H9 (cell line): ENCODE data around the gene HCFC2. TPM values are rescaled to one million over a fixed set of nuclear protein-coding genes. Genes with fewer than 3 reads are reported as not detected.

ENCODE experiments used
- DNase-seq: peaks from one replicate; pipeline ENCODE4 v3.0.0-alpha.2; 2017
- H2AFZ ChIP-seq: one replicate; pipeline ENCODE4 v1.6.1; 2013; ENCODE audit warnings: mild to moderate bottlenecking, low read length, control low read depth, moderate library complexity
- H2AK5ac ChIP-seq: 2 replicates; pipeline ENCODE4 v1.6.1; 2013; ENCODE audit warnings: low read length, control low read depth, mixed read lengths; ENCODE audit not compliant: insufficient read length
- H2BK120ac ChIP-seq: one replicate; pipeline ENCODE4 v1.6.1; 2013; ENCODE audit warnings: low read depth, mild to moderate bottlenecking, low read length, control low read depth, inconsistent platforms; ENCODE audit not compliant: poor library complexity, severe bottlenecking
- H2BK12ac ChIP-seq: 2 replicates; pipeline ENCODE4 v1.6.1; 2013; ENCODE audit warnings: low read length, control low read depth, mixed read lengths, low read depth; ENCODE audit not compliant: insufficient read length
- H2BK15ac ChIP-seq: 2 replicates; pipeline ENCODE4 v1.6.1; 2013; ENCODE audit warnings: low read depth, low read length, control low read depth
- H2BK20ac ChIP-seq: one replicate; pipeline ENCODE4 v1.6.1; 2013; ENCODE audit warnings: low read depth, mild to moderate bottlenecking, low read length, control low read depth, inconsistent platforms; ENCODE audit not compliant: poor library complexity, severe bottlenecking
- H2BK5ac ChIP-seq: 2 replicates; pipeline ENCODE4 v1.6.1; 2013; ENCODE audit warnings: low read length, control low read depth, mixed read lengths; ENCODE audit not compliant: insufficient read length
- H3K14ac ChIP-seq: 2 replicates; pipeline ENCODE4 v1.6.1; 2013; ENCODE audit warnings: low read length, control low read depth; ENCODE audit not compliant: insufficient read depth
- H3K18ac ChIP-seq: 2 replicates; pipeline ENCODE4 v1.6.1; 2013; ENCODE audit warnings: low read depth, mild to moderate bottlenecking, mixed read lengths, low read length, control low read depth; ENCODE audit not compliant: insufficient read length
- H3K23ac ChIP-seq: 2 replicates; pipeline ENCODE4 v1.6.1; 2013; ENCODE audit warnings: low read length, control low read depth, mixed read lengths, low read depth; ENCODE audit not compliant: insufficient read length
- H3K23me2 ChIP-seq: 2 replicates; pipeline ENCODE4 v1.6.1; 2013; ENCODE audit warnings: low read depth, mild to moderate bottlenecking, mixed read lengths, low read length, control low read depth; ENCODE audit not compliant: insufficient read length, poor library complexity, severe bottlenecking
- H3K27ac ChIP-seq: 2 replicates; pipeline ENCODE4 v1.5.1; 2013; ENCODE audit warnings: low read length, control low read depth, mixed read lengths, low read depth; ENCODE audit not compliant: insufficient read length
- H3K27me3 ChIP-seq: 2 replicates; pipeline ENCODE4 v1.6.1; 2013; ENCODE audit warnings: low read length, control low read depth, inconsistent platforms; ENCODE audit not compliant: insufficient read depth
- H3K4ac ChIP-seq: 2 replicates; pipeline ENCODE4 v1.6.1; 2013; ENCODE audit warnings: low read depth, mild to moderate bottlenecking, control low read depth, inconsistent platforms, low read length, moderate library complexity
- H3K4me1 ChIP-seq: 2 replicates; pipeline ENCODE4 v1.6.1; 2013; ENCODE audit warnings: low read length, control low read depth, inconsistent platforms; ENCODE audit not compliant: insufficient read depth
- H3K4me2 ChIP-seq: 2 replicates; pipeline ENCODE4 v1.6.1; 2013; ENCODE audit warnings: low read length, control low read depth, mixed read lengths; ENCODE audit not compliant: insufficient read length, insufficient read depth
- H3K56ac ChIP-seq: 2 replicates; pipeline ENCODE4 v1.6.1; 2013; ENCODE audit warnings: low read depth, mild to moderate bottlenecking, mixed read lengths, low read length, control low read depth; ENCODE audit not compliant: insufficient read length
- H3K79me1 ChIP-seq: 2 replicates; pipeline ENCODE4 v1.6.1; 2013; ENCODE audit warnings: low read depth, mild to moderate bottlenecking, moderate library complexity, low read length, control low read depth, inconsistent platforms; ENCODE audit not compliant: insufficient read depth, poor library complexity, severe bottlenecking
- H3K79me2 ChIP-seq: 2 replicates; pipeline ENCODE4 v1.6.1; 2013; ENCODE audit warnings: low read length, control low read depth, inconsistent platforms; ENCODE audit not compliant: insufficient read depth
- H3K9ac ChIP-seq: 2 replicates; pipeline ENCODE4 v1.6.1; 2013; ENCODE audit warnings: low read length, control low read depth, mixed read lengths; ENCODE audit not compliant: insufficient read length; ENCODE audit errors: extremely low read depth
- H3K9me3 ChIP-seq: one replicate; pipeline ENCODE4 v1.6.1; 2013; ENCODE audit warnings: low read depth, low read length, inconsistent platforms; ENCODE audit not compliant: control insufficient read depth
- H3T11ph ChIP-seq: one replicate; pipeline ENCODE4 v1.6.1; 2013; ENCODE audit warnings: mild to moderate bottlenecking, low read length, control low read depth, inconsistent platforms
- H4K20me1 ChIP-seq: one replicate; pipeline ENCODE4 v1.6.1; 2013; ENCODE audit not compliant: control insufficient read depth, insufficient read length, insufficient read depth
- H4K5ac ChIP-seq: 2 replicates; pipeline ENCODE4 v1.6.1; 2013; ENCODE audit warnings: low read depth, mild to moderate bottlenecking, mixed read lengths, low read length, control low read depth; ENCODE audit not compliant: insufficient read length
- H4K8ac ChIP-seq: replicated peaks from 2 replicates; pipeline ENCODE4 v1.6.1; 2013; ENCODE audit warnings: low read length, control low read depth, mixed read lengths, low read depth; ENCODE audit not compliant: insufficient read length
- H4K91ac ChIP-seq: 2 replicates; pipeline ENCODE4 v1.6.1; 2013; ENCODE audit warnings: low read depth, mild to moderate bottlenecking, moderate library complexity, mixed read lengths, low read length, control low read depth; ENCODE audit not compliant: insufficient read length
- H3K27ac Mint-ChIP-seq, 3 experiments: 2 replicates in 2 of 3; 3 replicates in 1 of 3; pipeline ENCODE4 v1.8.0; 2020 to 2021; ENCODE audit warnings: mixed read lengths in 3 of 3, mild to moderate bottlenecking in 1 of 3, moderate library complexity in 1 of 3
- H3K27me3 Mint-ChIP-seq: 2 replicates; pipeline ENCODE4 v1.8.0; 2021; ENCODE audit warnings: low read depth, mild to moderate bottlenecking, moderate library complexity, mixed read lengths
- H3K36me3 Mint-ChIP-seq, 3 experiments: 2 replicates in 2 of 3; 3 replicates in 1 of 3; pipeline ENCODE4 v1.8.0; 2020 to 2021; ENCODE audit warnings: low read depth in 3 of 3, mixed read lengths in 3 of 3; ENCODE audit not compliant: insufficient read depth in 1 of 3
- H3K4me1 Mint-ChIP-seq, 2 experiments: 2 replicates each; pipeline ENCODE4 v1.8.0; 2020; ENCODE audit warnings: mixed read lengths in 2 of 2
- H3K4me3 Mint-ChIP-seq, 2 experiments: 2 replicates in 1 of 2; 3 replicates in 1 of 2; pipeline ENCODE4 v1.8.0; 2020 to 2021; ENCODE audit warnings: mild to moderate bottlenecking in 2 of 2, mixed read lengths in 2 of 2, moderate library complexity in 1 of 2
- H3K9me3 Mint-ChIP-seq, 2 experiments: 2 replicates in 1 of 2; 3 replicates in 1 of 2; pipeline ENCODE4 v1.8.0; 2020; ENCODE audit warnings: mild to moderate bottlenecking in 2 of 2, mixed read lengths in 2 of 2, moderate library complexity in 1 of 2
- WGBS: extraction: QIAGEN DNeasy Blood & Tissue Kit; methylation state at CpG from one replicate; pipeline ENCODE4 v1.1.7; 2013; ENCODE audit warnings: missing lambda C conversion rate, low lambda C conversion rate, mixed read lengths; ENCODE audit not compliant: insufficient read length; ENCODE audit errors: extremely low coverage; 5-methylcytosine and 5-hydroxymethylcytosine counted together
- total RNA-seq: library from RNA; stranded (reverse); gene quantifications from 2 replicates; pipeline ENCODE4 v1.2.1, GENCODE V29; 2021
- TF ChIP-seq, protein P1 (sequence below): fragments of 200-600 bp; sonication (generic); conservative IDR thresholded peaks from 3 replicates; pipeline ENCODE4 v1.8.0; 2021; ENCODE audit warnings: antibody characterized with exemption, mild to moderate bottlenecking

Gene HCFC2
- total RNA-seq, 1 experiment from 2014 or later = 1.9 TPM

DNA sequence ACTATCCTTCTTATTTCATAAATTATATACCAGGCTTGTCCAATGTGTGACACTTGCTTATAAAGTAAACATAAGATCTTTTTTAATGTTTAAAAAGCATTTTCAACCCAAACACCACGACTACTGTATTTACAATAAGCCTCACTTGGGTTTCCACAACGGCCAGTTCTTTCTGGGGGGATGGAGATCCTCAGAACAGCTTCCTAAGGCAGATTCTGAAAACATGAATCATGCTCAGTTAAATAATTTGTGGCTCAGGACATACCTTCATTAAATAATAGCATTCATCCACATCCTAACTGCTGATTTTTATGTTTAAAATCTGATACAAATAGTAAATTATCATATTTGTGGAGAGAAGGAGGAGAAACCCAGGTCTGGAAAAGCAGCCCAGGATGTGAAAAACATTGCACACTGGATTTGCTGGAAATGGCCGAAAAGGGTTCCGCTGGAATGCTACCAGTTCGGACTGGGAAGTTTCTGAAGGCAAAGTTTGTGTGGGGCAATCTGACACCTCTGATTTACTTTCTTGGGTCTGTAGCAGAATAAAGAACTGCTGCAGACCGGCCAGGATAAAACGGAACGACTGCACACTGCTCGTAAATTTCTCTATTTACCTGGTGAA, 14.9 kb upstream of the HCFC2 start:
- Histone ChIP-seq H3K79me2 (no peaks in the 10 kb centered on the region), H3K27ac (no peak overlapping the region), H2AK5ac (no peak overlapping the region), H4K8ac (no peak overlapping the region), H2BK20ac (no peak overlapping the region), H2BK12ac (no peak overlapping the region), H3K4ac (no peak overlapping the region), H2AFZ (peak overlapping the region; percentile 43), H4K91ac (no peak overlapping the region), H3K56ac (no peak overlapping the region), H3K27me3 (0 out of 2 replicates have a peak, but pooled peaks cover 3% of the 10 kb centered on the region), H3K14ac (peak overlapping the region; percentile 52; the same call in 1 of the 2 replicates), H3K23ac (no peak overlapping the region), H3K23me2 (peaks cover 8% of the 10 kb centered on the region), H3K4me1 (no peaks in the 10 kb centered on the region; the same call in 1 of the 2 replicates), H2BK5ac (no peak overlapping the region), H2BK15ac (no peak overlapping the region), H4K5ac (no peak overlapping the region), H3T11ph (no peak overlapping the region), H2BK120ac (no peak overlapping the region), H3K79me1 (no peaks in the 10 kb centered on the region), H3K18ac (peak overlapping the region; percentile 67), H3K9ac (peak overlapping the region; percentile 55), H4K20me1 (no peaks in the 10 kb centered on the region), H3K9me3 (no peaks in the 10 kb centered on the region), H3K4me2 (peak overlapping the region; percentile 93)
- Mint-ChIP-seq H3K27me3 (peaks cover 31% of the 10 kb centered on the region), H3K36me3 (no peaks in the 10 kb centered on the region), H3K4me3 (peak overlapping the region; percentile 70 to 85), H3K4me1 (peaks cover 13 to 18% of the 10 kb centered on the region in 2 experiments), H3K9me3 (no peaks in the 10 kb centered on the region), H3K27ac (peak overlapping the region in 1 of 3 experiments; percentile 8; a peak in 1 of 7 replicates)
- no CpG with 5 or more reads among the region's 9 CpGs for WGBS
- no peak for DNase-seq
- TF ChIP-seq, protein P1, sequence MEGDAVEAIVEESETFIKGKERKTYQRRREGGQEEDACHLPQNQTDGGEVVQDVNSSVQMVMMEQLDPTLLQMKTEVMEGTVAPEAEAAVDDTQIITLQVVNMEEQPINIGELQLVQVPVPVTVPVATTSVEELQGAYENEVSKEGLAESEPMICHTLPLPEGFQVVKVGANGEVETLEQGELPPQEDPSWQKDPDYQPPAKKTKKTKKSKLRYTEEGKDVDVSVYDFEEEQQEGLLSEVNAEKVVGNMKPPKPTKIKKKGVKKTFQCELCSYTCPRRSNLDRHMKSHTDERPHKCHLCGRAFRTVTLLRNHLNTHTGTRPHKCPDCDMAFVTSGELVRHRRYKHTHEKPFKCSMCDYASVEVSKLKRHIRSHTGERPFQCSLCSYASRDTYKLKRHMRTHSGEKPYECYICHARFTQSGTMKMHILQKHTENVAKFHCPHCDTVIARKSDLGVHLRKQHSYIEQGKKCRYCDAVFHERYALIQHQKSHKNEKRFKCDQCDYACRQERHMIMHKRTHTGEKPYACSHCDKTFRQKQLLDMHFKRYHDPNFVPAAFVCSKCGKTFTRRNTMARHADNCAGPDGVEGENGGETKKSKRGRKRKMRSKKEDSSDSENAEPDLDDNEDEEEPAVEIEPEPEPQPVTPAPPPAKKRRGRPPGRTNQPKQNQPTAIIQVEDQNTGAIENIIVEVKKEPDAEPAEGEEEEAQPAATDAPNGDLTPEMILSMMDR = no peak
